ELF-1 (cell line): ENCODE measurements around the gene AMBRA1.

Source experiments
- DNase-seq: peaks from one replicate; pipeline ENCODE4 v3.0.0-alpha.2; 2016; ENCODE audit warnings: low read depth, low spot score

The AMBRA1 gene

GRCh38 chr11:46351148-46351547, 242.7 kb downstream of the AMBRA1 start:
- no peak for DNase-seq

GRCh38 chr11:46350695-46351094, 243.1 kb downstream of the AMBRA1 start:
- DNase-seq, result no peak

GRCh38 chr11:46348566-46349401, 245.0 kb downstream of the AMBRA1 start:
- no peak for DNase-seq

GRCh38 chr11:46347637-46348311, 246.0 kb downstream of the AMBRA1 start:
- no peak for DNase-seq

- DNase-seq, result peak; percentile 90
These were observed 246.8 kb downstream of the AMBRA1 start, which contains the start of gene DGKZ for GRCh38 chr11:46346886-46347636. Gene DGKZ (plus strand): TSS chr11:46347463. CDS start chr11:46347660, 197 bp downstream.
